Kidney epithelial cell (primary cell): ENCODE measurements around the gene FCRLA. TPM values are rescaled to one million over a fixed set of nuclear protein-coding genes. Genes with fewer than 3 reads are reported as not detected.
A peak's percentile ranks its signal among the peaks of the same experiment; 100 is the strongest.

Experiments used
- DNase-seq: peaks from one replicate; pipeline ENCODE4 v3.0.0-alpha.2; 2010; ENCODE audit warnings: low read depth
- H3K27me3 ChIP-seq: 2 replicates; pipeline ENCODE4 v1.6.0; 2011; ENCODE audit warnings: low read length; ENCODE audit not compliant: control insufficient read depth, insufficient read depth
- H3K36me3 ChIP-seq: 2 replicates; pipeline ENCODE4 v1.5.1; 2011; ENCODE audit warnings: low read length; ENCODE audit not compliant: control insufficient read depth, insufficient read depth
- H3K4me3 ChIP-seq: 2 replicates; pipeline ENCODE4 v1.5.1; 2011; ENCODE audit warnings: low read depth, mild to moderate bottlenecking, control low read depth, low read length
- CTCF ChIP-seq: IDR thresholded peaks from 2 replicates; pipeline ENCODE4 v1.5.1; 2011; ENCODE audit warnings: mild to moderate bottlenecking, moderate library complexity, low read length, control low read depth, inconsistent platforms; ENCODE audit not compliant: insufficient read depth, poor library complexity, severe bottlenecking
- total RNA-seq: library from RNA; depleted of rRNA; stranded (reverse); fragments of >200 nt; gene quantifications from 2 replicates; pipeline ENCODE4 v1.2.3, GENCODE V29; 2015

FCRLA gene
- total RNA-seq, 1 donor from 2014 or later, result 0.88 TPM

- TF ChIP-seq CTCF, result no peak
- peak; percentile 56 for DNase-seq
- Histone ChIP-seq H3K36me3 (no peaks in the 10 kb centered on the region), H3K27me3 (no peaks in the 10 kb centered on the region), H3K4me3 (no peak overlapping the region)
Measured at GRCh38 chr1:161702250-161702649, 4.8 kb upstream of the FCRLA start.

DNA sequence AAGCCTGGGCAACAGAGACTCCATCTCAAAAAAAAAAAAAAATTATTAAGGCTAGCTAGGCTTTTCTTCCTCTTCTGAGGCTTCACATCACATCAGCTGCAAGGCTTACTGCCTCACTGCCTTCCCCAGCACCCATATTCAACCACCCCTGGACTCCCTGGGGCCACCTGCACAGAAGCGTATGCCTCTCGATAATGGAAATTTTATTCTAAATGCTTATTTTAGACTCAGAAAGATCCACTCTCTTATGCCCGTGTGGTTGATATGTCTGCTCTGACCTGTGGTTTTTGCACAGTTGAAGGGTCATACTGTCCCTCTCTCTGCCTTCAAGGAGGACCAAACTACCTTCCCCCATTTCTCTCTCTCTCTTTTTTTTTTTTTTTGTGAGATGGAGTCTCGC is 1.5 kb upstream of the FCRLA start:
- no peak for DNase-seq
- H3K4me3 ChIP-seq, result no peak overlapping the region
- H3K27me3 ChIP-seq, result no peaks in the 10 kb centered on the region
- TF ChIP-seq CTCF, result no peak
- no peaks in the 10 kb centered on the region for H3K36me3 ChIP-seq

DNA sequence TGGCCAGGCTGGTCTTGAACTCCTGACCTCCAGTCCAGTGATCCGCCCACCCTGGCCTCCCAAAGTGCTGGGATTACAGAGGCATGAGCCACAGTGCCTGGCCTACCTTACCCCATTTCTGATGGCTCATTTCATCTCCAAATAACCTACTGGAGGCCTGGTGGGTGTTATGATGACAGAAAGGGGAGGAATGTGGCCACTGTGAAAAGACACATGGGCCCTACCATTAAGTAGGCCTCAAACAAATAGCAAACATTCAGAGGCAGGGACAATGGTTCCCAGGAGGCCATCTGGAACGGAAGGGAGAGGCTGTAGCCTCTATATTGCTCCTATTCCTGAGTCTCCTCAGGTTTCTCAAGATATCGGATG is 932 bp upstream of the FCRLA start:
- no peak for TF ChIP-seq CTCF
- Histone ChIP-seq H3K36me3 (no peaks in the 10 kb centered on the region), H3K4me3 (no peak overlapping the region), H3K27me3 (no peaks in the 10 kb centered on the region)
- DNase-seq, result no peak

DNA sequence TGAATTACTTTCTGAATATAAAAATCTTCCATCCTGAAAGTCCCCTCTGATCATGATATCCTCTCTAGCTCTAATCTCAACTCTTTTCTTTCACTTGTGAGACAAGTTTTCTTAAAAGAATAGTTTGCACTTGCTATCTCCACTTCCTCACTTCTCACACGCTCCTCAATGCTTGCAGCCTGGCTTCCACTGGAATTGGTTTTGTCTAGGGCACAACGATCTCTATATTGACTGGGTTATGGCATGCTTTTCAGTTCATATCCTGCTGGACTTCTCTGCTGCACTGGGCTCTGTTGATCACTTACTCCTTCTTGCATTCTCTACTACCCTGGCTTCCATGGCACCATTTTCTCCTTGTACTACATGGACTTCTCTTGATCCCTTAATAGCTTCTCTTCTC is 474 bp downstream of the FCRLA start:
- DNase-seq, result no peak
- TF ChIP-seq CTCF, result no peak
- no peaks in the 10 kb centered on the region for H3K27me3 ChIP-seq
- H3K4me3 ChIP-seq, result no peak overlapping the region
- no peaks in the 10 kb centered on the region for H3K36me3 ChIP-seq

DNA sequence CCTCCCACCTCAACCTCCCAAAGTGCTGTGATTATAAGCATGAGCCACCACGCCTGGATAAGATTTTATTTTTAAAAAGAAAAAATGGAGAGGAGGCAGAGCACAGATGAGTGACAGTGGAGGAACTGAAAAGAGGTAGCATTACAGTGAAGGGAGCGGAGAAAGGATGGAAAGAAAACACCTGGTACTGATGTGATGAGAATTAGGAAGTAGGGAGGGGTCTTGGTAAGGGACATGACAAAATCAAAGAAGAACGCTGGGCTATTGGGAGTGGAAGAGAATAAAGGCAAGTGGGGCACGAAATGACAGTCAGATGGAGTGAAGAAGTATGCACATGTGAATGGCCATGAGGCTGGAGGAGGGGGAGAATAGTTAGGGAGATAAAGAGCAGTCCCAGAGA is 2.3 kb downstream of the FCRLA start:
- Histone ChIP-seq H3K27me3 (no peaks in the 10 kb centered on the region), H3K36me3 (no peaks in the 10 kb centered on the region), H3K4me3 (no peak overlapping the region)
- DNase-seq, result no peak
- TF ChIP-seq CTCF, result no peak

DNA sequence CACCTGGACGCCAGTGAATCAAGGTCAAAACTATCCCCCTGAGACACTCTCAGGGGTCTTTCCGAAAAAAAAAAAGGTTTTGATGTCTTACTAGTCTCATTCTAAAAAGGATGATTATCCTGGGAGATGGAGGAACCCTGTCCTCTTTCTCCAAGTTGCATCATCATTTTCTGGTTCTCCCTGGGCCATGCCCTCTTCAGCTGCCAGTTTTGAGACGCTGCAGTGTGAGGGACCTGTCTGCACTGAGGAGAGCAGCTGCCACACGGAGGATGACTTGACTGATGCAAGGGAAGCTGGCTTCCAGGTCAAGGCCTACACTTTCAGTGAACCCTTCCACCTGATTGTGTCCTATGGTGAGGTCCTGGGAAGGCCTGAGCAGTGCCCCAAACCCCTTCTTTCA is 3.5 kb downstream of the FCRLA start:
- Histone ChIP-seq H3K36me3 (no peaks in the 10 kb centered on the region), H3K4me3 (no peak overlapping the region), H3K27me3 (no peaks in the 10 kb centered on the region)
- no peak for TF ChIP-seq CTCF
- no peak for DNase-seq
